HG02870 (cell line): ENCODE measurements around the gene ORC3.

Experiments
- ATAC-seq: cut with Tn5 transposase; IDR thresholded peaks from one replicate; pipeline ENCODE4 v1.9.1; 2021; ENCODE audit warnings: mild to moderate bottlenecking, moderate library complexity; ENCODE audit not compliant: unreplicated experiment

Gene ORC3

GRCh38 chr6:87589693-87590416 lies at the start of gene ORC3, which contains the start of gene RARS2:
Gene ORC3, plus strand, starts transcription at chr6:87590135. Its CDS starts 34 bp downstream, at chr6:87590169.
Gene RARS2, minus strand, starts transcription at chr6:87589987. Its CDS starts 30 bp downstream, at chr6:87589957.
- ATAC-seq: peak; percentile 100

GRCh38 chr6:87540539-87540938 lies 49.4 kb upstream of the ORC3 start:
- no peak for ATAC-seq

DNA sequence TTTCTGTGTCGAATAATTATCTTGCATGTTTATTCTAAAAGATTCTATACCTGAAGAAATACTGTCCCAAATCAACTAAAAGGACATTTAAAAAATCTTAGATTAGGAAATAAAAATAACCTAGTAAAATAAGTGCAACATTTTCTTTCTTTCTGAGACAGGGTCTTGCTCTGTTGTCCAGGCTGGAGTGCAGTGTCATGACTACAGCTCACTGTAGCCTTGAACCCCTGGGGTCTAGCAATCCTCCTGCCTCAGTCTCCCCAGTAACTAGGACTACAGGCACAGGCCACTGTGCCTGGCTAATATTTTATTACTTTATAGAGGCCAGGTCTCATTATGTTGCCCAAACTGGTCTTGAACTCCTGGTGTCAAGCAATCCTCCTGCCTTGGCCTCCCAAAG lies 48.9 kb upstream of the ORC3 start:
- ATAC-seq: no peak

- no peak for ATAC-seq
These were observed 48.2 kb upstream of the ORC3 start for GRCh38 chr6:87541744-87542143.

GRCh38 chr6:87543696-87544473 lies 46.0 kb upstream of the ORC3 start:
- no peak for ATAC-seq

DNA sequence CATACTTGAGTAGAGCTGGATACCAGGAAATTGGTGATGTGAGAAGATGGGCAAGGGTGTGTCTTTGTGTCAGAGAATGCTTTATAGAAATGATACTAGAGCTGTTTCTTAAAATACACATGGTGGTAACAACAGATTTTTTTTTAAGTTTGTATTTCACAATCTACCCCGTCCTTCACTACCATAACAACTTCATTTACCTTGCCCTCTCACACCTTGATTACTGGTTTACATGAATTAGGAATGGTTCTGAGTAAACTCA lies 45.5 kb upstream of the ORC3 start:
- ATAC-seq: no peak

GRCh38 chr6:87551799-87552198 lies 38.1 kb upstream of the ORC3 start:
- ATAC-seq: no peak

DNA sequence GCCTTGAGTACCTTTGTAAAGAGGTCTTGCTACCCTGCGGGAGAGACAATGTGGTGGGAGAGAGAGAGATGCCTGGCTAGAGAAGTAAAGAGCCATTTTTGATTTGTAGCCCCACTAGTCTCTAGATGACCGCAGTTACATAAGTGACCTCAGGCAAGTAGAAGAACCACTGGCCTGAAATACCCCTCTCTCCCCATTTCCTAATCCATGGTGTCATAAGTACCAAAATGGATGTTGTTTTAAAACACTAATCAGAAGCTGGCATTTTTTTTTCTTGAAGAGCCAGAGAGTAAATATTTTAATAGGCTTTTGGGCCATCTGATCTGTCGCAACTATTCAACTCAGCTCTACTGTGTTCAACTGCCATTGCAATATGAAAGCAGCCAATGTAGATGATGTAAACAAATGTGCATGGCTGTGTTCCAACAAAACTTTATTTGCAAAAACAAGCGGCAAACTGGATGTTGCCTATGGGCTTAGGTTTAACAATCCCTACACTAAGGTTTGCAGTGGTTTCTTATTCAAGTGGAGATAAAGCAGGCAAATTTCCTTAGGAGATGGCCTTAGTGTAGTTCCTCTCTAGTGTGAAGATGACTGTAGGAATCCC lies 36.7 kb upstream of the ORC3 start:
- ATAC-seq: no peak

GRCh38 chr6:87555506-87555905 lies 34.4 kb upstream of the ORC3 start:
- no peak for ATAC-seq

- ATAC-seq: no peak
These were observed 31.5 kb upstream of the ORC3 start for GRCh38 chr6:87558446-87558845.

DNA sequence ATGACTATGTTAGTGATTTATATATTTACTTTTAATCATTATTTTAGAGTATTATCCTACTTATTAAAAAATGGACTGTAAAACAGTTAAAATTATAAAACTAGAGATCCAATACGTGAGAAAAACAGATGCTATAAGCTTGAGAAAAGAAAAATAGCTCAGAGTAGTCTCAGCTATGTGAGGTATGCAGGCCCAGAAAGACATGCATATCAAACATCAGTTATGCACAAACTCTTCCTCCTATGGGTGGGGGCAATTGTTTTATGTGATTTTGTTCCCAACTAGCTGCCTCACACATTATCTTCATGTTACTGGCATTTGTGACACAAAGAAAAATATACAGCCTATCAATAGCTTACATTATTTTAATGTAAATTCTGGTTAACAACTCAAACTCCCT lies 28.9 kb upstream of the ORC3 start:
- no peak for ATAC-seq

DNA sequence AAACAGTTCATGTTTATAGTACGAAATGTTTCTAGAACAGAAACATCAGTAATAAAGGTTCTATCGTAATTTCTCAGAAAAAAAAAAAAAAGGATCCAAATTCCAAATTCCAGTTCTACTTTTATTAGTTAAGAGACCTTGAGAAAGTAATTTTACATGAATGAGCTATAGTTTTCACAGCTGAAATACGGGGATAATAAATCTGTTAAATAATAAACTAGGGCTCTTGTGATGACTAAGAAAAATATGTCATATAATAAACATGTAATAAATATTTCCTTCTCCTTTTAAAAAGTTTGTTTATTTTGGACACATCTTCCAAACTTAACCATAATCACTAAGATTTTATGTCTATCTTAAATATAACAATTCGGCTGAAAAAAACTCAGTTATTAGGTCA lies 17.9 kb upstream of the ORC3 start:
- no peak for ATAC-seq

DNA sequence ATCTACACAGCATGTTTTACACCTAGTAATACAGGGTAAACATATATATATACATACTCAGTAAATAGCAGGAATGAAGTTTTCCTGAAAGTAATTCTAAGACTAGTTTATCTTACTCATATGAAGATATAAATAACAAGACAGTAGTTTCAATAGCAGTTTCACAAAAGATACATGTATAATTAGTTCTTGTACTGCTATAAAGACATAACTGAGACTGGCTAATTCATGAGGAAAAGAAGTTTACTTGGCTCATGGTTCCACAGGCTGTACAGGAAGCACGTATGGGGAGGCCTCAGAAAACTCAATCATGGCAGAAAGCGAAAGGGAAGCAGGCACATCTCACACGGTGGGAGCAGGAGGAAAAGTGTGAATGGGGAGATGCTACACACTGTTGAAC lies 17.1 kb upstream of the ORC3 start:
- peak; percentile 70 for ATAC-seq

- ATAC-seq: no peak
These were observed 16.5 kb upstream of the ORC3 start for GRCh38 chr6:87573307-87574024.

GRCh38 chr6:87574237-87574804 lies 15.6 kb upstream of the ORC3 start:
- ATAC-seq: no peak

- no peak for ATAC-seq
These were observed 14.5 kb upstream of the ORC3 start for GRCh38 chr6:87575423-87575822.

GRCh38 chr6:87583822-87584221 lies 6.1 kb upstream of the ORC3 start:
- ATAC-seq: no peak

- ATAC-seq: no peak
These were observed 3.4 kb upstream of the ORC3 start for GRCh38 chr6:87586371-87587077.

DNA sequence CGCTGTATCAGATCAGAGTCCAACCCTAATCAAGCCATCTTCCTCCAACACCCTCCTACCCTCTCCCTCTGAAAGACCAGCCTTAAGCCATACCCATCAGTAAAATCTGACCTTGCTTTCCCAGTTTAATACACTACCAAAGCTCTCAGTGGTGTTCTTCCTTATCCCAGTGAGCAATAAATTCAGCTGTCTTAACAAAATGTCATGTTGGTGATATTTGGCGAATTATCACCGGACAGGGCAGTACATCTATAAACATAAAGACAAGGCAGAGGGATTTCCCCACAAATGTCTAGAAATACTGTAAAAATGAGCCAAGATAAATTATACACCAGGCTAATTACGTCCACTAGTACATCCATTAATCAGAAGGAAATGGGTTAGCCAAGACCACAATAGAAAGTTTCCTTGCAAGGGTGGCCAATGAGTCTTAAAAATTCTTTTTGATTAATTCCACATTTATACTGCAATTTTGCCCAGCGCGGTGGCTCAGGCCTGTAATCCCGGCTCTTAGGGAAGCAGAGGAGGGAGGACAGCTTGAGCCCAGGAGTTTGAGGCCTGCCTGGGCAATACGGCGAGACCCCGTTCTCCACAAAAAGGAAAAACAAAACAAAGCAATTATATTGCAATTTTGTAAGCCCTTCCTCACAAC lies 1.1 kb upstream of the ORC3 start:
- ATAC-seq: no peak

DNA sequence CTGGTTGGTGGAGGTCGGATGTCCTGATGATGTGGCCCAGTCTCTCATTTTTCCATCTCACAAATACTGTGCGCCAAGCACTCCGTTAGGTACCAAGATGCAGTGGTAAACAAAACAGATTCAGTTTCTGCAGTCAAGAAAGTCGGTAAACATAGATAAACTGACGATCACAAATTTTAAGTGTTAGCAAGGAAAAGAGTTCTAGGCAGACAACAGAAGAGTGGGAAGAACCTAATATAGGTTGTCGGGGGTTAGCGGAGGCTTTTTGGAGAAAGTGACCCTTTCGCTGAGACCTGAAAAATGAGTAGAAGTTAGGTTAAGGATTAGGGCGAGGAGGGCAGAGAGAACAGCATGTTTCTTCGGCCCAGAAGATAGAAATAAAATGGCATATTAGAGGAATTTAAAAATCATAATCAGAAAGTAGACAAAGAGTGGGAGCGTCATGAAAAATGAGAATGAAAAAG lies 514 bp downstream of the ORC3 start:
- no peak for ATAC-seq
